Measurements from ENCODE around the gene TNFRSF17. TPM values are rescaled to one million over a fixed set of nuclear protein-coding genes. Genes with fewer than 3 reads are reported as not detected.
"Not testable (repeated sequence)": the region's sequence is repeated elsewhere in the genome, so short reads cannot be mapped to it uniquely, and the experiment has no call there.

Gene TNFRSF17
- total and polyA plus RNA-seq, 5 donors from 2014 or later = not detected

GRCh38 chr16:11962978-11963377, 2.0 kb upstream of the TNFRSF17 start:
- H3K36me3 ChIP-seq (ENCODE audit: control insufficient read depth, insufficient read depth, low read length); H3K4me1 Mint-ChIP-seq; DNase-seq; H3K4me3 ChIP-seq (ENCODE audit: low read depth, low read length); ATAC-seq (ENCODE audit: low read depth in 2 of 2); H3K36me3 Mint-ChIP-seq; H3K4me3 Mint-ChIP-seq; H3K9me3 ChIP-seq (ENCODE audit: control insufficient read depth in 2 of 2, low read length in 2 of 2); H3K4me1 ChIP-seq (ENCODE audit: control insufficient read depth, insufficient read depth, low read length, poor library complexity, severe bottlenecking); H3K27ac Mint-ChIP-seq; H3K27ac ChIP-seq (ENCODE audit: insufficient read depth, low read length, poor library complexity, severe bottlenecking); H3K9me3 Mint-ChIP-seq; H3K27me3 ChIP-seq (ENCODE audit: control insufficient read depth, insufficient read depth, low read length): not testable (repeated sequence)
- peaks cover 25% of the 10 kb centered on the region for H3K27me3 Mint-ChIP-seq

GRCh38 chr16:11963706-11964105, 1.3 kb upstream of the TNFRSF17 start:
- H3K4me1 Mint-ChIP-seq = peaks cover 0 to 7% (median 0%) of the 10 kb centered on the region in 4 donors
- no peak for ATAC-seq (ENCODE audit: low read depth in 2 of 2)

GRCh38 chr16:11966173-11966572, 1.2 kb downstream of the TNFRSF17 start:
- H3K9me3 ChIP-seq (ENCODE audit: control insufficient read depth in 2 of 2, low read length in 2 of 2) = no peaks in the 10 kb centered on the region
- H3K27me3 ChIP-seq (ENCODE audit: control insufficient read depth, insufficient read depth, low read length) = no peaks in the 10 kb centered on the region
- Mint-ChIP-seq H3K36me3 (no peaks in the 10 kb centered on the region), H3K27ac (peak overlapping the region in 1 of 3 donors; percentile 38), H3K27me3 (peaks cover 10% of the 10 kb centered on the region), H3K9me3 (peaks cover 0 to 1% (median 0%) of the 10 kb centered on the region in 7 donors), H3K4me3 (peak overlapping the region in 1 of 4 donors; percentile 28), H3K4me1 (peaks cover 0 to 7% (median 0%) of the 10 kb centered on the region in 4 donors)
- no peaks in the 10 kb centered on the region for H3K36me3 ChIP-seq (ENCODE audit: control insufficient read depth, insufficient read depth, low read length)
- no peak overlapping the region for H3K4me3 ChIP-seq (ENCODE audit: low read depth, low read length)
- no peak overlapping the region for H3K27ac ChIP-seq (ENCODE audit: insufficient read depth, low read length, poor library complexity, severe bottlenecking)
- H3K4me1 ChIP-seq (ENCODE audit: control insufficient read depth, insufficient read depth, low read length, poor library complexity, severe bottlenecking) = no peaks in the 10 kb centered on the region
- ATAC-seq (ENCODE audit: low read depth in 2 of 2) (no peak), DNase-seq (no peak)

More at GRCh38 chr16:11963706-11964105, 1.3 kb upstream of the TNFRSF17 start:
- Mint-ChIP-seq H3K27me3 (peaks cover 25% of the 10 kb centered on the region), H3K4me3 (no peak overlapping the region), H3K27ac (no peak overlapping the region), H3K36me3 (no peaks in the 10 kb centered on the region), H3K9me3 (peaks cover 0 to 1% (median 0%) of the 10 kb centered on the region in 7 donors)
- no peak for DNase-seq
- Histone ChIP-seq H3K4me3 (ENCODE audit: low read depth, low read length) (no peak overlapping the region), H3K9me3 (ENCODE audit: control insufficient read depth in 2 of 2, low read length in 2 of 2) (no peaks in the 10 kb centered on the region), H3K4me1 (ENCODE audit: control insufficient read depth, insufficient read depth, low read length, poor library complexity, severe bottlenecking) (no peaks in the 10 kb centered on the region), H3K27me3 (ENCODE audit: control insufficient read depth, insufficient read depth, low read length) (no peaks in the 10 kb centered on the region), H3K27ac (ENCODE audit: insufficient read depth, low read length, poor library complexity, severe bottlenecking) (no peak overlapping the region), H3K36me3 (ENCODE audit: control insufficient read depth, insufficient read depth, low read length) (no peaks in the 10 kb centered on the region)

- Mint-ChIP-seq H3K9me3 (peaks cover 0 to 1% (median 0%) of the 10 kb centered on the region in 7 donors), H3K4me1 (peaks cover 0 to 7% (median 0%) of the 10 kb centered on the region in 4 donors), H3K36me3 (no peaks in the 10 kb centered on the region), H3K27ac (no peak overlapping the region), H3K4me3 (no peak overlapping the region), H3K27me3 (peaks cover 10% of the 10 kb centered on the region)
- DNase-seq (no peak), ATAC-seq (ENCODE audit: low read depth in 2 of 2) (no peak)
- H3K4me1 ChIP-seq (ENCODE audit: control insufficient read depth, insufficient read depth, low read length, poor library complexity, severe bottlenecking) = no peaks in the 10 kb centered on the region
- no peak overlapping the region for H3K27ac ChIP-seq (ENCODE audit: insufficient read depth, low read length, poor library complexity, severe bottlenecking)
- H3K27me3 ChIP-seq (ENCODE audit: control insufficient read depth, insufficient read depth, low read length) = no peaks in the 10 kb centered on the region
- no peak overlapping the region for H3K4me3 ChIP-seq (ENCODE audit: low read depth, low read length)
- H3K9me3 ChIP-seq (ENCODE audit: control insufficient read depth in 2 of 2, low read length in 2 of 2) = no peaks in the 10 kb centered on the region
- H3K36me3 ChIP-seq (ENCODE audit: control insufficient read depth, insufficient read depth, low read length) = no peaks in the 10 kb centered on the region
These were observed 2.3 kb downstream of the TNFRSF17 start for GRCh38 chr16:11967195-11967911.

GRCh38 chr16:11968577-11968976, 3.6 kb downstream of the TNFRSF17 start:
- Mint-ChIP-seq H3K4me1 (peaks cover 0 to 7% (median 0%) of the 10 kb centered on the region in 4 donors), H3K4me3 (no peak overlapping the region), H3K36me3 (no peaks in the 10 kb centered on the region), H3K27ac (no peak overlapping the region), H3K9me3 (peaks cover 0 to 1% (median 0%) of the 10 kb centered on the region in 7 donors), H3K27me3 (peaks cover 5% of the 10 kb centered on the region)
- H3K27me3 ChIP-seq (ENCODE audit: control insufficient read depth, insufficient read depth, low read length) = no peaks in the 10 kb centered on the region
- no peaks in the 10 kb centered on the region for H3K4me1 ChIP-seq (ENCODE audit: control insufficient read depth, insufficient read depth, low read length, poor library complexity, severe bottlenecking)
- ATAC-seq (ENCODE audit: low read depth in 2 of 2) = no peak
- H3K36me3 ChIP-seq (ENCODE audit: control insufficient read depth, insufficient read depth, low read length) = no peaks in the 10 kb centered on the region
- no peak overlapping the region for H3K4me3 ChIP-seq (ENCODE audit: low read depth, low read length)
- no peak for DNase-seq
- H3K9me3 ChIP-seq (ENCODE audit: control insufficient read depth in 2 of 2, low read length in 2 of 2) = no peaks in the 10 kb centered on the region
- H3K27ac ChIP-seq (ENCODE audit: insufficient read depth, low read length, poor library complexity, severe bottlenecking) = no peak overlapping the region

- H3K27me3 Mint-ChIP-seq; H3K4me3 Mint-ChIP-seq; H3K4me1 ChIP-seq (ENCODE audit: control insufficient read depth, insufficient read depth, low read length, poor library complexity, severe bottlenecking); H3K27me3 ChIP-seq (ENCODE audit: control insufficient read depth, insufficient read depth, low read length); H3K4me3 ChIP-seq (ENCODE audit: low read depth, low read length); H3K36me3 ChIP-seq (ENCODE audit: control insufficient read depth, insufficient read depth, low read length); ATAC-seq (ENCODE audit: low read depth in 2 of 2); DNase-seq; H3K9me3 Mint-ChIP-seq; H3K27ac ChIP-seq (ENCODE audit: insufficient read depth, low read length, poor library complexity, severe bottlenecking); H3K9me3 ChIP-seq (ENCODE audit: control insufficient read depth in 2 of 2, low read length in 2 of 2); H3K36me3 Mint-ChIP-seq; H3K4me1 Mint-ChIP-seq; H3K27ac Mint-ChIP-seq: not testable (repeated sequence)
These were observed 5.3 kb downstream of the TNFRSF17 start for GRCh38 chr16:11970292-11970691.

- Histone ChIP-seq H3K4me3 (ENCODE audit: low read depth, low read length) (no peak overlapping the region), H3K4me1 (ENCODE audit: control insufficient read depth, insufficient read depth, low read length, poor library complexity, severe bottlenecking) (peaks cover 12% of the 10 kb centered on the region), H3K27ac (ENCODE audit: insufficient read depth, low read length, poor library complexity, severe bottlenecking) (no peak overlapping the region), H3K9me3 (ENCODE audit: control insufficient read depth in 2 of 2, low read length in 2 of 2) (no peaks in the 10 kb centered on the region), H3K27me3 (ENCODE audit: control insufficient read depth, insufficient read depth, low read length) (no peaks in the 10 kb centered on the region), H3K36me3 (ENCODE audit: control insufficient read depth, insufficient read depth, low read length) (no peaks in the 10 kb centered on the region)
- Mint-ChIP-seq H3K27ac (no peak overlapping the region), H3K4me1 (peaks cover 0 to 24% (median 7%) of the 10 kb centered on the region in 4 donors), H3K36me3 (no peaks in the 10 kb centered on the region), H3K9me3 (no peaks in the 10 kb centered on the region), H3K4me3 (peak overlapping the region in 3 of 4 donors; percentile 21 to 31 (median 26)), H3K27me3 (no peaks in the 10 kb centered on the region)
- DNase-seq (peak in 1 of 3 donors; percentile 8), ATAC-seq (ENCODE audit: low read depth in 2 of 2) (no peak)
These were observed 7.1 kb downstream of the TNFRSF17 start for GRCh38 chr16:11972128-11972527.

- Histone ChIP-seq H3K9me3 (ENCODE audit: control insufficient read depth in 2 of 2, low read length in 2 of 2) (no peaks in the 10 kb centered on the region), H3K4me3 (ENCODE audit: low read depth, low read length) (no peak overlapping the region), H3K27ac (ENCODE audit: insufficient read depth, low read length, poor library complexity, severe bottlenecking) (no peak overlapping the region), H3K36me3 (ENCODE audit: control insufficient read depth, insufficient read depth, low read length) (no peaks in the 10 kb centered on the region), H3K4me1 (ENCODE audit: control insufficient read depth, insufficient read depth, low read length, poor library complexity, severe bottlenecking) (peaks cover 22% of the 10 kb centered on the region), H3K27me3 (ENCODE audit: control insufficient read depth, insufficient read depth, low read length) (no peaks in the 10 kb centered on the region)
- DNase-seq = no peak
- Mint-ChIP-seq H3K4me3 (peak overlapping the region in 1 of 4 donors; percentile 38), H3K36me3 (no peaks in the 10 kb centered on the region), H3K27ac (peak overlapping the region in 1 of 3 donors; percentile 5), H3K4me1 (peaks cover 0 to 33% (median 13%) of the 10 kb centered on the region in 4 donors), H3K9me3 (no peaks in the 10 kb centered on the region), H3K27me3 (no peaks in the 10 kb centered on the region)
- no peak for ATAC-seq (ENCODE audit: low read depth in 2 of 2)
These were observed 8.1 kb downstream of the TNFRSF17 start for GRCh38 chr16:11973070-11973469.
